ENCODE data around the gene HS6ST3.

- TF ChIP-seq EZH2phosphoT487 (IDR thresholded peaks at IDR 0.05; ENCODE audit: insufficient read depth, low read depth) (no peak), EZH2 (IDR thresholded peaks at IDR 0.05; ENCODE audit: insufficient read depth, poor library complexity, severe bottlenecking) (no peak)
These were observed 139.4 kb downstream of the HS6ST3 start for GRCh38 chr13:96229356-96229755.

All from GM23248 (cell line).